Spleen (tissue), 11 donors: ENCODE results near the gene B4GALT3. TPM values are rescaled to one million over a fixed set of nuclear protein-coding genes. Genes with fewer than 3 reads are reported as not detected.
A peak's percentile ranks its signal among the peaks of the same experiment; 100 is the strongest.

ENCODE experiments used
- DNase-seq: peaks from one replicate; pipeline ENCODE4 v3.0.0-alpha.2; 2020
- H3K27ac ChIP-seq, 8 donors: fragments of 200-600 bp; sonication (generic) in 7 of 8; 1 replicate in 4 of 8; 2 replicates in 4 of 8; pipeline versions ENCODE4 v1.5.0 to v1.8.0; 2016 to 2021; ENCODE audit warnings: inconsistent platforms in 4 of 8, mild to moderate bottlenecking in 4 of 8, moderate library complexity in 1 of 8
- H3K27me3 ChIP-seq, 7 donors: fragments of 200-600 bp; sonication (generic) in 6 of 7; replicated peaks in 1 of 7; 1 replicate in 4 of 7; 2 replicates in 3 of 7; pipeline versions ENCODE4 v1.5.0 to v1.8.0; 2016 to 2021; ENCODE audit warnings: inconsistent platforms in 3 of 7, mild to moderate bottlenecking in 1 of 7
- H3K36me3 ChIP-seq, 6 donors: fragments of 200-600 bp; sonication (generic) in 5 of 6; 1 replicate in 4 of 6; 2 replicates in 2 of 6; pipeline versions ENCODE4 v1.5.0 to v1.8.0; 2016 to 2021; ENCODE audit warnings: inconsistent platforms in 2 of 6
- H3K4me1 ChIP-seq, 6 donors: fragments of 200-600 bp; sonication (generic) in 5 of 6; 1 replicate in 3 of 6; 2 replicates in 3 of 6; pipeline versions ENCODE4 v1.5.0 to v1.8.0; 2016 to 2021; ENCODE audit warnings: inconsistent platforms in 3 of 6
- H3K4me3 ChIP-seq, 8 donors: fragments of 200-600 bp; sonication (generic) in 7 of 8; 1 replicate in 4 of 8; 2 replicates in 4 of 8; pipeline versions ENCODE4 v1.5.0 to v1.8.0; 2016 to 2021; ENCODE audit warnings: inconsistent platforms in 4 of 8, mild to moderate bottlenecking in 4 of 8, moderate library complexity in 2 of 8
- H3K9me3 ChIP-seq, 8 donors: fragments of 200-600 bp; sonication (generic) in 7 of 8; 1 replicate in 4 of 8; 2 replicates in 4 of 8; pipeline versions ENCODE4 v1.5.0 to v1.8.0; 2016 to 2021; ENCODE audit warnings: inconsistent platforms in 4 of 8
- POLR2A ChIP-seq, 3 donors: fragments of 450-650 bp; IDR thresholded peaks; one replicate each; pipeline ENCODE4 v1.5.1; 2017; ENCODE audit warnings: antibody characterized with exemption in 3 of 3, mild to moderate bottlenecking in 1 of 3
- POLR2AphosphoS5 ChIP-seq, 3 donors: sonication (generic); formaldehyde crosslinking; IDR thresholded peaks; one replicate each; pipeline ENCODE4 v1.5.1; 2017; ENCODE audit warnings: antibody characterized with exemption in 3 of 3
- WGBS, 5 donors: extraction: QIAGEN DNeasy Blood & Tissue Kit in 3 of 5; methylation state at CpG; one replicate each; pipeline versions ENCODE4 v1.1.5 to v1.1.7; 2013 to 2018; 5-methylcytosine and 5-hydroxymethylcytosine counted together
- intact Hi-C: fragments of 100-400 bp; cut with DNase I; formaldehyde crosslinking; loops from one replicate; pipeline ENCODE4 v1.15.0; 2023; ENCODE audit warnings: low total_unique reads
- polyA plus RNA-seq, 3 donors: library from polyadenylated mRNA; stranded (reverse); fragments of 200-250 nt; gene quantifications; one replicate each; pipeline ENCODE4 v1.2.1, GENCODE V29; 2013
- total RNA-seq, 7 donors: library from RNA; depleted of rRNA in 3 of 7; stranded (reverse); fragments of >200 nt in 3 of 7; fragmentation: NEBNext Ultra II Directional in 4 of 7; extraction: Animal tissue kit (Norgen Biotek cat#: 25700) in 4 of 7; gene quantifications; one replicate each; pipeline versions ENCODE4 v1.1.0 to v1.2.1, GENCODE V29; 2016 to 2021
- TF ChIP-seq, protein P1 (sequence below), 11 experiments: fragments of 200-600 bp in 7 of 11; fragments of 450-650 bp in 4 of 11; sonication (generic) in 4 of 11; IDR thresholded peaks in 8 of 11; conservative IDR thresholded peaks in 3 of 11; 1 replicate in 7 of 11; 2 replicates in 4 of 11; pipeline versions ENCODE4 v1.4.0 to v1.8.0; 2016 to 2021; ENCODE audit warnings: antibody characterized with exemption in 11 of 11, inconsistent platforms in 4 of 11, mild to moderate bottlenecking in 1 of 11
- donor health status: healthy with polysubstance abuse.
- donor health status: DM: no; HTN: no; CAD: no; lungs with moderate emphysema.
- donor health status: DM: no; HTN: no; CAD: no.
- donor health status: Bipolar disorder and iron deficiency.
- donor health status: healthy.
- donor health status: DM: no; HTN: no; CAD: no.
- donor health status: DM: yes; HTN: yes; CAD: no.

Gene B4GALT3
- total and polyA plus RNA-seq, 10 donors, result 21.0 to 52.8 (median 34.1) TPM

DNA sequence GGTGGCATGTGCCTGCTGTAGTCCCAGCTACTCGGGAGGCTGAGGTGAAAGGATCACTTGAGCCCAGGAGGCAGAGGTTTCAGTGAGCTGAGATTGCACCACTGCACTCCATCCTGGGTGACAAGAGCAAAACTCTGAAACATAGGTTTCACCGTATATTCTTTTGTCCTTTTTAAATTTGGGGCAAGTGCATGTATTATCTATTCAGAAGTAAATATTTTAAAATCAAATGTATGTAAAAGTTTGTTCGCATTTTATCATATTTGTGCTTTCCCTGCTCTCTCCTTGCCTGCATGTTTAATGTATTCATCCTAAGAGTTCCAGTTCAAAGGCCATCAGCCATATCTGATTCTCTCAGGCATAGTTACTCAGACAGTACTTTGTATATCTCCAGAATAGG lies 31.5 kb downstream of the B4GALT3 start:
- no peaks in the 10 kb centered on the region for H3K4me1 ChIP-seq
- H3K36me3 ChIP-seq, result no peaks in the 10 kb centered on the region
- TF ChIP-seq POLR2AphosphoS5 (IDR thresholded peaks at IDR 0.05) (no peak), POLR2A (IDR thresholded peaks at IDR 0.05) (no peak)
- TF ChIP-seq, protein P1, sequence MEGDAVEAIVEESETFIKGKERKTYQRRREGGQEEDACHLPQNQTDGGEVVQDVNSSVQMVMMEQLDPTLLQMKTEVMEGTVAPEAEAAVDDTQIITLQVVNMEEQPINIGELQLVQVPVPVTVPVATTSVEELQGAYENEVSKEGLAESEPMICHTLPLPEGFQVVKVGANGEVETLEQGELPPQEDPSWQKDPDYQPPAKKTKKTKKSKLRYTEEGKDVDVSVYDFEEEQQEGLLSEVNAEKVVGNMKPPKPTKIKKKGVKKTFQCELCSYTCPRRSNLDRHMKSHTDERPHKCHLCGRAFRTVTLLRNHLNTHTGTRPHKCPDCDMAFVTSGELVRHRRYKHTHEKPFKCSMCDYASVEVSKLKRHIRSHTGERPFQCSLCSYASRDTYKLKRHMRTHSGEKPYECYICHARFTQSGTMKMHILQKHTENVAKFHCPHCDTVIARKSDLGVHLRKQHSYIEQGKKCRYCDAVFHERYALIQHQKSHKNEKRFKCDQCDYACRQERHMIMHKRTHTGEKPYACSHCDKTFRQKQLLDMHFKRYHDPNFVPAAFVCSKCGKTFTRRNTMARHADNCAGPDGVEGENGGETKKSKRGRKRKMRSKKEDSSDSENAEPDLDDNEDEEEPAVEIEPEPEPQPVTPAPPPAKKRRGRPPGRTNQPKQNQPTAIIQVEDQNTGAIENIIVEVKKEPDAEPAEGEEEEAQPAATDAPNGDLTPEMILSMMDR (IDR thresholded peaks at IDR 0.05 in 8 of 11, conservative IDR thresholded peaks at IDR 0.05 in 3 of 11), result no peak
- H3K4me3 ChIP-seq, result no peak overlapping the region
- H3K27ac ChIP-seq, result no peak overlapping the region
- no peaks in the 10 kb centered on the region for H3K27me3 ChIP-seq
- WGBS, 5 donors, result 82 to 94% (median 87%) methylated on average over 3 of the region's 3 CpGs
- no peaks in the 10 kb centered on the region for H3K9me3 ChIP-seq
- intact Hi-C loops, result no loop called here
- peak; percentile 6 for DNase-seq

DNA sequence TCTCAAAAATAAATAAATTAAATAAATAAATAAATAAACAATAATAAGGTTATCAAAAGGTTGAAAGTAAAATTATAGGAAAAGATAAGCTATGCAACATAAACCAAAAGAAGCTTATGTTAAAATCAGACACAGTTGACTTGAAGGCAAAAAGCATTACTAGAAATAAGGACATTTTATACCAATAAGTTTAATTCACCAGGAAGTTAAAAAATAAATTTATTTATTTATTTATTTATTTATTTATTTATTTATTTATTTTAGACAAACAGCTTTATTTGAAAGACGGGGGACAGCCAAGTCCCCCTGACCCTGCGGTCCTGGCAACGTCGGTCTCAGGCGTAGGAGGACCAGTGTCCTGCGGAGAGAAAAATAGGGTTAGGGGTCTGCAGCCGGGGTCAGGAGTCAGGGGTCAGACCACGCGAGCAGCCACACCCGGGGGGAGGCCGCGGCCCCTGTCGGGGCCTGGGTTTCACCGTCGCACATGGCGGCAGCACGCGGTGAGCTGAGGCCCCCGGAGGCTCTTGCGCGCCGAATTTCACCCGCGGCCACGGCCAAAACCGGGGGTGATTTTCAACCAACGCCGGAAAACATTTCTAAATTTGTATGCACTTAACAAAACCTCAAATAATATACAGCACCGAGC lies 36.4 kb downstream of the B4GALT3 start:
- DNase-seq, result peak; percentile 64
- WGBS, 5 donors, result 95 to 97% (median 95%) methylated on average over 29 of the region's 29 CpGs

DNA sequence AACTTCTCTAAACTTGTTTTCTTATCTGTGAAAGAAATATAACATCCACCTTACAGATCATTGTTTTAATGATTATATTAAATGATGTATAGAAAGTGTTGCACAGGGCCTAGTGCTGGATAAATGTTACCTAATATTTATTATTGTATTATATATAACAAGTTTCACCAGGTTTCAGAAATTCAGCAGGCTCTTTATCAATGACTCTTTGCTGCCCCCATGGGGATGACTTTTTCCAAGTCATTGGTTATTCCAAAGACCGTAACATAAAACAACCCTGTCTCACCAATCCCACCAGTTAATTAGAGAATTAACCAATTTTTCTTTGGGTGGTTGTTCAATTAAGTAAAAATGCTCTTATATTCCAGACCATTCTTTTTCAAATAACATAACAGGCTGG lies 37.5 kb downstream of the B4GALT3 start:
- Histone ChIP-seq H3K27me3 (no peaks in the 10 kb centered on the region), H3K4me1 (peaks cover 0 to 53% (median 8%) of the 10 kb centered on the region in 6 donors), H3K9me3 (no peaks in the 10 kb centered on the region), H3K36me3 (peaks cover 0 to 4% (median 0%) of the 10 kb centered on the region in 6 donors), H3K27ac (no peak overlapping the region), H3K4me3 (no peak overlapping the region)
- no peak for DNase-seq
- intact Hi-C loops, result no loop called here
- TF ChIP-seq, protein P1 (IDR thresholded peaks at IDR 0.05 in 8 of 11, conservative IDR thresholded peaks at IDR 0.05 in 3 of 11), result peak in 10 of 11 experiments; percentile 17 to 65 (median 47)
- TF ChIP-seq POLR2AphosphoS5 (IDR thresholded peaks at IDR 0.05), result no peak
- 55 to 65% (median 58%) methylated on average over 1 of the region's 1 CpG for WGBS, 5 donors

More for the DNA sequence above, 36.4 kb downstream of the B4GALT3 start:
- Histone ChIP-seq H3K9me3 (no peaks in the 10 kb centered on the region), H3K27ac (no peak overlapping the region), H3K4me1 (peaks cover 0 to 42% (median 6%) of the 10 kb centered on the region in 6 donors), H3K4me3 (no peak overlapping the region), H3K27me3 (no peaks in the 10 kb centered on the region), H3K36me3 (peaks cover 0 to 3% (median 0%) of the 10 kb centered on the region in 6 donors)
- TF ChIP-seq POLR2AphosphoS5 (IDR thresholded peaks at IDR 0.05) (no peak), POLR2A (IDR thresholded peaks at IDR 0.05) (no peak)
- TF ChIP-seq, protein P1 (IDR thresholded peaks at IDR 0.05 in 8 of 11, conservative IDR thresholded peaks at IDR 0.05 in 3 of 11), result no peak
- intact Hi-C loops, result no loop called here

DNA sequence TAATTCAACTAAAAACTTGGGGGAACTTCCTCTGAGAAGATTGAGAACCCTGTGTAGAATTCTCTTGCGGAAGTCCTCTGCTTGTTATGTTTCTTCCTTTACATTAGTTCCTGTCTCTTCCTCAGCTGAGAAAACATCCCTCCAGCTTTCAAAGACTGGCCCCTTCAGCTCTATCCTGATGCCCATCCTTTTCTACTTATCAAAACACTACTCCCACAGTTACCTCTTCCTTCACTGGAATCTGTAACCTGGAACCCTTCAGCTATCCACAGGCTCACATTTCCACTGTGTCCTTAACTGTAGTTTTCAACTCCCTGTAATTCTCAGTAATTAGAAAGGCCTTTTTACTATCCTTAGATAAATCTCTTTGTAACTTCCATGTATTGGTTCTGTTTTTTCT lies 38.9 kb downstream of the B4GALT3 start:
- TF ChIP-seq POLR2A (IDR thresholded peaks at IDR 0.05) (no peak), POLR2AphosphoS5 (IDR thresholded peaks at IDR 0.05) (no peak)
- TF ChIP-seq, protein P1 (IDR thresholded peaks at IDR 0.05 in 8 of 11, conservative IDR thresholded peaks at IDR 0.05 in 3 of 11), result no peak
- DNase-seq, result no peak
- Histone ChIP-seq H3K4me1 (peaks cover 6 to 66% (median 21%) of the 10 kb centered on the region in 6 donors), H3K27ac (peak overlapping the region in 6 of 8 donors; percentile 10 to 61 (median 34)), H3K4me3 (no peak overlapping the region), H3K36me3 (peaks cover 0 to 7% (median 0%) of the 10 kb centered on the region in 6 donors), H3K27me3 (no peaks in the 10 kb centered on the region), H3K9me3 (no peaks in the 10 kb centered on the region)
- 55 to 89% (median 60%) methylated on average over 1 of the region's 1 CpG for WGBS, 5 donors
- intact Hi-C loops, result no loop called here
